K562 (cell line): ENCODE results near the gene CTCFL. TPM values are rescaled to one million over a fixed set of nuclear protein-coding genes. Genes with fewer than 3 reads are reported as not detected.

Source experiments
- ATAC-seq: fragments of 200-7000 bp; cut with Tn5 transposase; 3 replicates; pipeline ENCODE4 v1.9.1; 2020; ENCODE audit warnings: moderate library complexity
- BruUV-seq: library from RNA; stranded (reverse); fragments of 400-500 nt; replicated peaks from 2 replicates; lab custom pipeline; 2021; lab: Mats Ljungman, UMichigan
- CTCF ChIA-PET: fragments of 300-600 bp; formaldehyde crosslinking; extraction: SDS; loops from one replicate; lab custom pipeline; 2021; ENCODE audit warnings: low intra/inter-chr PET ratio; lab: Yijun Ruan, JAX
- POLR2A ChIA-PET: fragments of 300-600, 350-650 bp; sonication (Branson Sonifier 250); formaldehyde crosslinking; extraction: SDS; loops from one replicate; lab custom pipeline; 2021; ENCODE audit warnings: antibody characterized with exemption, inconsistent platforms; lab: Yijun Ruan, JAX
- DNase-seq, 4 experiments: peaks; one replicate each; pipeline versions ENCODE4 v3.0.0 to v3.0.0-alpha.2; 2011 to 2018; ENCODE audit warnings: low spot score in 3 of 4, mixed read lengths in 3 of 4; ENCODE audit errors: extremely low read depth in 1 of 4
- FAIRE-seq: peaks from 2 replicates; lab custom pipeline; 2011; peaks lifted over from hg19 to GRCh38; lab: Jason Lieb, UNC
- H2AFZ ChIP-seq: 2 replicates; pipeline ENCODE4 v1.6.0; 2011; ENCODE audit warnings: low read depth, low read length, control low read depth, inconsistent platforms
- H3K27ac ChIP-seq: fragments of 200-600 bp; 3 replicates; pipeline ENCODE4 v1.8.0; 2011; ENCODE audit warnings: low read depth, mild to moderate bottlenecking, control low read depth, inconsistent platforms, low read length, moderate library complexity, mixed read lengths; ENCODE audit errors: extremely low read depth
- H3K27me3 ChIP-seq, 2 experiments: fragments of 300-600 bp in 1 of 2; 2 replicates in 1 of 2; 3 replicates in 1 of 2; pipeline versions ENCODE4 v1.6.0 to v1.8.0; 2011; ENCODE audit warnings: inconsistent platforms in 2 of 2, low read length in 2 of 2, mild to moderate bottlenecking in 1 of 2, mixed read lengths in 1 of 2, moderate library complexity in 1 of 2; ENCODE audit not compliant: control insufficient read depth in 2 of 2, insufficient read depth in 2 of 2
- H3K36me3 ChIP-seq: fragments of 300-600 bp; 3 replicates; pipeline ENCODE4 v1.8.0; 2011; ENCODE audit warnings: mild to moderate bottlenecking, low read length, inconsistent platforms; ENCODE audit not compliant: control insufficient read depth, insufficient read depth
- H3K4me1 ChIP-seq, 2 experiments: fragments of 200-600 bp in 1 of 2; replicated peaks in 1 of 2; 2 replicates in 1 of 2; 3 replicates in 1 of 2; pipeline versions ENCODE4 v1.5.1 to v1.8.0; 2011; ENCODE audit warnings: inconsistent platforms in 2 of 2, low read length in 2 of 2, mild to moderate bottlenecking in 1 of 2, mixed read lengths in 1 of 2, moderate library complexity in 1 of 2; ENCODE audit not compliant: control insufficient read depth in 2 of 2, insufficient read depth in 2 of 2
- H3K4me2 ChIP-seq: 2 replicates; pipeline ENCODE4 v1.6.1; 2011; ENCODE audit warnings: low read length, control low read depth, inconsistent platforms, mixed read lengths; ENCODE audit not compliant: insufficient read depth
- H3K4me3 ChIP-seq: fragments of 200-600 bp; sonication (generic), shearing (Covaris generic); 2 replicates; pipeline ENCODE4 v1.5.1; 2016; ENCODE audit warnings: control low read depth, inconsistent platforms
- H3K79me2 ChIP-seq: fragments of 200-600 bp; 3 replicates; pipeline ENCODE4 v1.8.0; 2011; ENCODE audit warnings: low read length, inconsistent platforms; ENCODE audit not compliant: control insufficient read depth, insufficient read depth
- H3K9ac ChIP-seq, 2 experiments: 2 replicates each; pipeline versions ENCODE4 v1.6.0 to v1.6.1; 2011; ENCODE audit warnings: low read depth in 2 of 2, low read length in 2 of 2, control low read depth in 1 of 2, inconsistent platforms in 1 of 2, mild to moderate bottlenecking in 1 of 2, mixed read lengths in 1 of 2; ENCODE audit not compliant: insufficient read depth in 1 of 2
- H3K9me1 ChIP-seq: one replicate; pipeline ENCODE4 v1.6.0; 2011; ENCODE audit warnings: inconsistent platforms, mild to moderate bottlenecking, low read length, moderate library complexity; ENCODE audit not compliant: control insufficient read depth, insufficient read depth
- H3K9me3 ChIP-seq: replicated peaks from 2 replicates; pipeline ENCODE4 v1.5.1; 2011; ENCODE audit warnings: low read depth, low read length, inconsistent platforms; ENCODE audit not compliant: control insufficient read depth, insufficient read depth
- H4K20me1 ChIP-seq: replicated peaks from 2 replicates; pipeline ENCODE4 v1.6.1; 2011; ENCODE audit warnings: low read length, inconsistent platforms, mixed read lengths; ENCODE audit not compliant: control insufficient read depth, insufficient read depth
- BRD9 ChIP-seq: fragments of 450-650 bp; IDR thresholded peaks from 2 replicates; pipeline ENCODE4 v1.6.1; 2018; ENCODE audit warnings: low read depth; ENCODE audit not compliant: partially characterized antibody
- DACH1 ChIP-seq: fragments of 450-650 bp; IDR thresholded peaks from 2 replicates; pipeline ENCODE4 v1.6.1; 2018; ENCODE audit not compliant: partially characterized antibody
- ESRRB ChIP-seq: fragments of 250-450 bp; sonication (Bioruptor Pico); IDR thresholded peaks from 2 replicates; pipeline ENCODE4 v1.5.0; 2020; ENCODE audit warnings: mild to moderate bottlenecking, moderate library complexity, borderline replicate concordance
- HNRNPK ChIP-seq: fragments of 200-400 bp; formaldehyde crosslinking; IDR thresholded peaks from one replicate; pipeline ENCODE4 v1.6.1; 2018; ENCODE audit warnings: mild to moderate bottlenecking, low read depth, low read length; ENCODE audit not compliant: poor library complexity, severe bottlenecking
- MTA3 ChIP-seq: fragments of 450-650 bp; formaldehyde crosslinking; IDR thresholded peaks from 2 replicates; pipeline ENCODE4 v1.6.1; 2017; ENCODE audit warnings: mild to moderate bottlenecking, borderline replicate concordance
- NCOA2 ChIP-seq, 2 experiments: fragments of 450-650 bp; IDR thresholded peaks; 2 replicates each; pipeline ENCODE4 v1.6.1; 2018; ENCODE audit warnings: mild to moderate bottlenecking in 2 of 2, moderate library complexity in 1 of 2; ENCODE audit not compliant: partially characterized antibody in 2 of 2
- NFATC3 ChIP-seq: fragments of 450-650 bp; IDR thresholded peaks from 2 replicates; pipeline ENCODE4 v1.6.1; 2017; ENCODE audit warnings: mild to moderate bottlenecking
- PRMT5 ChIP-seq: sonication (generic); formaldehyde crosslinking; IDR thresholded peaks from 2 replicates; pipeline ENCODE4 v1.5.0; 2020; ENCODE audit warnings: missing genetic modification reagents
- SMARCA4 ChIP-seq: fragments of 450-650 bp; IDR thresholded peaks from 2 replicates; pipeline ENCODE4 v1.6.1; 2016
- SNAPC5 ChIP-seq: fragments of 250-450 bp; sonication (Bioruptor Pico); IDR thresholded peaks from 2 replicates; pipeline ENCODE4 v1.8.0; 2021; ENCODE audit warnings: moderate library complexity, mild to moderate bottlenecking, inconsistent platforms
- ZFPM2 ChIP-seq: fragments of 250-450 bp; sonication (Bioruptor Pico); IDR thresholded peaks from 2 replicates; pipeline ENCODE4 v1.5.1; 2022; ENCODE audit warnings: mild to moderate bottlenecking
- ZNF121 ChIP-seq: sonication (generic); formaldehyde crosslinking; conservative IDR thresholded peaks from 2 replicates; pipeline ENCODE4 v1.8.0; 2022; ENCODE audit warnings: missing genetic modification reagents
- WGBS: fragments of 100-300 bp; shearing (Covaris generic); methylation state at CpG from one replicate; pipeline ENCODE4 v1.1.6; 2016; ENCODE audit warnings: low coverage, mixed read lengths; ENCODE audit not compliant: insufficient coverage; ENCODE audit errors: missing lambda C conversion rate; 5-methylcytosine and 5-hydroxymethylcytosine counted together
- in situ Hi-C: fragments of 300-500 bp; cut with MboI; formaldehyde crosslinking; loops from 4 replicates; pipeline ENCODE4 v1.15.0; 2018; ENCODE audit warnings: inconsistent platforms, mixed read lengths
- intact Hi-C: fragments of 100-400 bp; cut with micrococcal nuclease; formaldehyde crosslinking; loops from 2 replicates; pipeline ENCODE4 v1.14.2; 2022
- polyA plus RNA-seq, 8 experiments: library from polyadenylated mRNA; depleted of rRNA in 4 of 8; stranded (reverse) in 5 of 8; unstranded in 3 of 8; fragments of >200 nt; fragmentation: Nextera tagmentation in 2 of 8; fragmentation: Illumina TruSeq in 1 of 8; extraction: Ambion mirVana in 2 of 8; extraction: Trizol in 1 of 8; gene quantifications; 2 replicates each; pipeline versions ENCODE4 v1.2.1 to v1.2.3, GENCODE V29; 2011 to 2014; ENCODE audit warnings: inconsistent platforms in 1 of 8, missing spikeins in 1 of 8
- total RNA-seq, 7 experiments: library from RNA; depleted of rRNA in 6 of 7; stranded (reverse); fragments of >200 nt in 6 of 7; fragmentation: Illumina TruSeq in 2 of 7; extraction: Trizol in 2 of 7; gene quantifications; 2 replicates each; pipeline versions ENCODE4 v1.2.1 to v1.2.3, GENCODE V29; 2011 to 2021; ENCODE audit warnings: low replicate concordance in 1 of 7
- TF ChIP-seq, protein P1 (sequence below): sonication (generic); formaldehyde crosslinking; IDR thresholded peaks from 2 replicates; pipeline ENCODE4 v1.8.0; 2022; ENCODE audit warnings: mild to moderate bottlenecking, missing genetic modification reagents
- TF ChIP-seq, protein P2 (sequence below), 2 experiments: fragments of 250-450 bp in 1 of 2; fragments of 450-650 bp in 1 of 2; sonication (Bioruptor Pico) in 1 of 2; IDR thresholded peaks; 2 replicates each; pipeline versions ENCODE4 v1.6.1 to v1.8.0; 2016 to 2021; ENCODE audit warnings: mild to moderate bottlenecking in 2 of 2, moderate library complexity in 2 of 2, missing compliant biosample characterization in 1 of 2, missing genetic modification characterization in 1 of 2
- TF ChIP-seq, protein P3 (sequence below), 2 experiments: fragments of 450-650 bp; IDR thresholded peaks; 2 replicates each; pipeline ENCODE4 v1.6.1; 2016

The CTCFL gene
- total and polyA plus RNA-seq, 9 of the 15 experiments (the other 6 are each of a cell fraction or from before 2014, with no cell fraction given), result 42.4 to 188 (median 111) TPM

GRCh38 chr20:57493091-57493615 lies 31.8 kb downstream of the CTCFL start (continued):
- no peak for TF ChIP-seq ZFPM2

DNA sequence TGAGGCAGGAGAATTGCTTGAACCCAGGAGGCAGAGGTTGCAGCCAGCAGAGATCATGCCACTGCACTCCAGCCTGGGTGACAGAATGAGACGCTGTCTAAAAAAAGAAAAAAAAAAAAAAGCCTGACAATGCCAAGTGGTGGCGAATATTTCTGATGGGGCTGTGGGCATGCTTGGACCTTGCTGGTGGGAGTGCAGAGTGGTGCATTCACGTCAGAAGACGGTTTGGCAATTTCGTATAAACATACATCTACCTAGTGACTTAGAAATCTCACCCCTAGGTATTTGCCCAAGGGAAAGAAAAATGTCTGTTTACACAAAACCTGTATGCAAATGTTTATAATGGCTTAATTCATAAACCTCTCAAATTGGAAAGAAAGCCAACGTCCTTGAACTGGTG lies 33.6 kb downstream of the CTCFL start:
- H3K27me3 ChIP-seq, result no peaks in the 10 kb centered on the region
- FAIRE-seq, result no peak
- TF ChIP-seq, protein P1, sequence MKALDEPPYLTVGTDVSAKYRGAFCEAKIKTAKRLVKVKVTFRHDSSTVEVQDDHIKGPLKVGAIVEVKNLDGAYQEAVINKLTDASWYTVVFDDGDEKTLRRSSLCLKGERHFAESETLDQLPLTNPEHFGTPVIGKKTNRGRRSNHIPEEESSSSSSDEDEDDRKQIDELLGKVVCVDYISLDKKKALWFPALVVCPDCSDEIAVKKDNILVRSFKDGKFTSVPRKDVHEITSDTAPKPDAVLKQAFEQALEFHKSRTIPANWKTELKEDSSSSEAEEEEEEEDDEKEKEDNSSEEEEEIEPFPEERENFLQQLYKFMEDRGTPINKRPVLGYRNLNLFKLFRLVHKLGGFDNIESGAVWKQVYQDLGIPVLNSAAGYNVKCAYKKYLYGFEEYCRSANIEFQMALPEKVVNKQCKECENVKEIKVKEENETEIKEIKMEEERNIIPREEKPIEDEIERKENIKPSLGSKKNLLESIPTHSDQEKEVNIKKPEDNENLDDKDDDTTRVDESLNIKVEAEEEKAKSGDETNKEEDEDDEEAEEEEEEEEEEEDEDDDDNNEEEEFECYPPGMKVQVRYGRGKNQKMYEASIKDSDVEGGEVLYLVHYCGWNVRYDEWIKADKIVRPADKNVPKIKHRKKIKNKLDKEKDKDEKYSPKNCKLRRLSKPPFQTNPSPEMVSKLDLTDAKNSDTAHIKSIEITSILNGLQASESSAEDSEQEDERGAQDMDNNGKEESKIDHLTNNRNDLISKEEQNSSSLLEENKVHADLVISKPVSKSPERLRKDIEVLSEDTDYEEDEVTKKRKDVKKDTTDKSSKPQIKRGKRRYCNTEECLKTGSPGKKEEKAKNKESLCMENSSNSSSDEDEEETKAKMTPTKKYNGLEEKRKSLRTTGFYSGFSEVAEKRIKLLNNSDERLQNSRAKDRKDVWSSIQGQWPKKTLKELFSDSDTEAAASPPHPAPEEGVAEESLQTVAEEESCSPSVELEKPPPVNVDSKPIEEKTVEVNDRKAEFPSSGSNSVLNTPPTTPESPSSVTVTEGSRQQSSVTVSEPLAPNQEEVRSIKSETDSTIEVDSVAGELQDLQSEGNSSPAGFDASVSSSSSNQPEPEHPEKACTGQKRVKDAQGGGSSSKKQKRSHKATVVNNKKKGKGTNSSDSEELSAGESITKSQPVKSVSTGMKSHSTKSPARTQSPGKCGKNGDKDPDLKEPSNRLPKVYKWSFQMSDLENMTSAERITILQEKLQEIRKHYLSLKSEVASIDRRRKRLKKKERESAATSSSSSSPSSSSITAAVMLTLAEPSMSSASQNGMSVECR, result no peak
- no peak for TF ChIP-seq ESRRB (CRISPR knock-in tag)
- TF ChIP-seq BRD9, result no peak
- TF ChIP-seq NFATC3, result no peak
- no peak for TF ChIP-seq DACH1
- no peak for TF ChIP-seq PRMT5
- TF ChIP-seq HNRNPK, result no peak
- TF ChIP-seq ZNF121 (CRISPR knock-in tag), result no peak
- TF ChIP-seq, protein P2, sequence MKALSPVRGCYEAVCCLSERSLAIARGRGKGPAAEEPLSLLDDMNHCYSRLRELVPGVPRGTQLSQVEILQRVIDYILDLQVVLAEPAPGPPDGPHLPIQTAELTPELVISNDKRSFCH (CRISPR knock-in tag; IDR thresholded peaks at IDR 0.05), result no peak
- TF ChIP-seq, protein P2 (tag; IDR thresholded peaks at IDR 0.05), result no peak
- no peak for TF ChIP-seq MTA3
- no peak for TF ChIP-seq SMARCA4
- TF ChIP-seq SNAPC5 (CRISPR knock-in tag), result no peak
- TF ChIP-seq NCOA2 (IDR thresholded peaks at IDR 0.05; ENCODE audit: partially characterized antibody in 2 of 2), result no peak
- TF ChIP-seq, protein P3, sequence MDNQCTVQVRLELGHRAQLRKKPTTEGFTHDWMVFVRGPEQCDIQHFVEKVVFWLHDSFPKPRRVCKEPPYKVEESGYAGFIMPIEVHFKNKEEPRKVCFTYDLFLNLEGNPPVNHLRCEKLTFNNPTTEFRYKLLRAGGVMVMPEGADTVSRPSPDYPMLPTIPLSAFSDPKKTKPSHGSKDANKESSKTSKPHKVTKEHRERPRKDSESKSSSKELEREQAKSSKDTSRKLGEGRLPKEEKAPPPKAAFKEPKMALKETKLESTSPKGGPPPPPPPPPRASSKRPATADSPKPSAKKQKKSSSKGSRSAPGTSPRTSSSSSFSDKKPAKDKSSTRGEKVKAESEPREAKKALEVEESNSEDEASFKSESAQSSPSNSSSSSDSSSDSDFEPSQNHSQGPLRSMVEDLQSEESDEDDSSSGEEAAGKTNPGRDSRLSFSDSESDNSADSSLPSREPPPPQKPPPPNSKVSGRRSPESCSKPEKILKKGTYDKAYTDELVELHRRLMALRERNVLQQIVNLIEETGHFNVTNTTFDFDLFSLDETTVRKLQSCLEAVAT (IDR thresholded peaks at IDR 0.05), result no peak
- TF ChIP-seq, all 486 proteins: peak for 0
- Histone ChIP-seq H3K9ac (no peak overlapping the region), H3K9me3 (0 out of 2 replicates have a peak, but pooled peaks cover 1% of the 10 kb centered on the region), H3K4me3 (no peak overlapping the region), H3K79me2 (no peaks in the 10 kb centered on the region), H3K36me3 (peaks cover 5% of the 10 kb centered on the region), H2AFZ (no peak overlapping the region), H3K9me1 (no peaks in the 10 kb centered on the region), H3K4me2 (no peak overlapping the region), H3K4me1 (peaks cover 3 to 4% of the 10 kb centered on the region in 2 experiments; a peak in 1 of 5 replicates), H4K20me1 (no peaks in the 10 kb centered on the region), H3K27ac (no peak overlapping the region)
- DNase-seq (no peak), ATAC-seq (no peak)
- ChIA-PET CTCF (interaction anchor here (0.6 to 1.4 kb wide), 2 partner anchors 109 kb away, joined by 3 to 6 read pairs; no protein-coding TSS in a partner anchor), POLR2A (no interaction called here)
- WGBS, result 74% methylated on average over 6 of the region's 6 CpGs
- intact Hi-C loops (no loop called here), in situ Hi-C loops (loop anchor here (5.0 to 10.0 kb wide), 2 partner anchors 104 to 407 kb away; no protein-coding TSS in a partner anchor)
- BruUV-seq, result no TSS peak
